HFFc6 (cell line): ENCODE measurements around the gene MFSD8. TPM values are rescaled to one million over a fixed set of nuclear protein-coding genes. Genes with fewer than 3 reads are reported as not detected.

Experiments
- DNase-seq: peaks from one replicate; pipeline ENCODE4 v3.0.0-alpha.2; 2018
- H3K27ac Mint-ChIP-seq: 2 replicates; pipeline ENCODE4 v1.8.0; 2020; ENCODE audit warnings: mild to moderate bottlenecking, mixed read lengths
- H3K27me3 Mint-ChIP-seq: 2 replicates; pipeline ENCODE4 v1.8.0; 2021; ENCODE audit warnings: mild to moderate bottlenecking, moderate library complexity, mixed read lengths; ENCODE audit not compliant: insufficient read depth
- H3K36me3 Mint-ChIP-seq: 2 replicates; pipeline ENCODE4 v1.8.0; 2021; ENCODE audit warnings: low read depth, mixed read lengths
- H3K4me1 Mint-ChIP-seq: 2 replicates; pipeline ENCODE4 v1.8.0; 2020; ENCODE audit warnings: low read depth, mixed read lengths
- H3K4me3 Mint-ChIP-seq: 2 replicates; pipeline ENCODE4 v1.8.0; 2020; ENCODE audit warnings: mild to moderate bottlenecking, moderate library complexity, mixed read lengths
- H3K9me3 Mint-ChIP-seq: 2 replicates; pipeline ENCODE4 v1.8.0; 2020; ENCODE audit warnings: mild to moderate bottlenecking, mixed read lengths
- total RNA-seq, 6 experiments: library from RNA; stranded (reverse); fragmentation: NEBNext Ultra II Directional; extraction: Animal tissue kit (Norgen Biotek cat#: 25700); gene quantifications; 2 replicates in 1 of 6; 3 replicates in 5 of 6; pipeline ENCODE4 v1.2.3, GENCODE V29; 2021
- TF ChIP-seq, protein P1 (sequence below): fragments of 200-600 bp; sonication (generic); IDR thresholded peaks from 2 replicates; pipeline ENCODE4 v1.5.0; 2021; ENCODE audit warnings: antibody characterized with exemption, mild to moderate bottlenecking

MFSD8 gene
- total RNA-seq, 6 experiments from 2014 or later = 14.6 to 18.9 (median 17.4) TPM

GRCh38 chr4:127995776-127996175, 30.8 kb upstream of the MFSD8 start:
- peak; percentile 74 for DNase-seq
- Mint-ChIP-seq H3K9me3 (peaks cover 16% of the 10 kb centered on the region), H3K36me3 (peaks cover 37% of the 10 kb centered on the region), H3K27me3 (no peaks in the 10 kb centered on the region; the same call in 1 of the 2 replicates), H3K27ac (peak overlapping the region; percentile 72), H3K4me3 (no peak overlapping the region), H3K4me1 (peaks cover 33% of the 10 kb centered on the region)
- TF ChIP-seq, protein P1, sequence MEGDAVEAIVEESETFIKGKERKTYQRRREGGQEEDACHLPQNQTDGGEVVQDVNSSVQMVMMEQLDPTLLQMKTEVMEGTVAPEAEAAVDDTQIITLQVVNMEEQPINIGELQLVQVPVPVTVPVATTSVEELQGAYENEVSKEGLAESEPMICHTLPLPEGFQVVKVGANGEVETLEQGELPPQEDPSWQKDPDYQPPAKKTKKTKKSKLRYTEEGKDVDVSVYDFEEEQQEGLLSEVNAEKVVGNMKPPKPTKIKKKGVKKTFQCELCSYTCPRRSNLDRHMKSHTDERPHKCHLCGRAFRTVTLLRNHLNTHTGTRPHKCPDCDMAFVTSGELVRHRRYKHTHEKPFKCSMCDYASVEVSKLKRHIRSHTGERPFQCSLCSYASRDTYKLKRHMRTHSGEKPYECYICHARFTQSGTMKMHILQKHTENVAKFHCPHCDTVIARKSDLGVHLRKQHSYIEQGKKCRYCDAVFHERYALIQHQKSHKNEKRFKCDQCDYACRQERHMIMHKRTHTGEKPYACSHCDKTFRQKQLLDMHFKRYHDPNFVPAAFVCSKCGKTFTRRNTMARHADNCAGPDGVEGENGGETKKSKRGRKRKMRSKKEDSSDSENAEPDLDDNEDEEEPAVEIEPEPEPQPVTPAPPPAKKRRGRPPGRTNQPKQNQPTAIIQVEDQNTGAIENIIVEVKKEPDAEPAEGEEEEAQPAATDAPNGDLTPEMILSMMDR = no peak

DNA sequence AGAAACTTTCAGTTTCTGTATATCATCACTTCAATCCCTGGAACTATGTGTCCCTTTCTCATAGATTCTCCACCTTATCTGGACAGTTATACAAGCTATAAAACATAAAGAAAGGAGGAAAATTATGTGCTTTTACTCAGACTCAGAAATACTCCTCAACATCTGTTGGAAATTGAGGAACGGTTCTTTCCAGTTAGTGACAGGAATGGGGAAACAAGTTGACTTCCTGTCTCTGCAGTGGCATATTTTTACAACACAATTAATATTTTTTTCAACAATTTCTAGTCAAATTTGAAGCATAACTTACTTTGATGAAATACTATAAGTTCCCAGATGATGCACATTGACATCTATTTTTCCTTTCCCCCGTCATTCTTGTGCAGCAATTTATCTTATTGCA, 28.2 kb upstream of the MFSD8 start:
- TF ChIP-seq, protein P1 = no peak
- Mint-ChIP-seq H3K27ac (peak overlapping the region; percentile 72), H3K9me3 (peaks cover 8% of the 10 kb centered on the region), H3K36me3 (peaks cover 24% of the 10 kb centered on the region), H3K4me1 (peaks cover 33% of the 10 kb centered on the region), H3K27me3 (no peaks in the 10 kb centered on the region; the same call in 1 of the 2 replicates), H3K4me3 (peak overlapping the region; percentile 71)
- DNase-seq = no peak

- Mint-ChIP-seq H3K36me3 (no peaks in the 10 kb centered on the region), H3K27me3 (no peaks in the 10 kb centered on the region), H3K9me3 (no peaks in the 10 kb centered on the region), H3K27ac (no peak overlapping the region), H3K4me1 (peaks cover 11% of the 10 kb centered on the region; the same call in 1 of the 2 replicates), H3K4me3 (no peak overlapping the region)
- DNase-seq = no peak
- TF ChIP-seq, protein P1 = no peak
Measured at GRCh38 chr4:127988638-127989037, 23.7 kb upstream of the MFSD8 start.

DNA sequence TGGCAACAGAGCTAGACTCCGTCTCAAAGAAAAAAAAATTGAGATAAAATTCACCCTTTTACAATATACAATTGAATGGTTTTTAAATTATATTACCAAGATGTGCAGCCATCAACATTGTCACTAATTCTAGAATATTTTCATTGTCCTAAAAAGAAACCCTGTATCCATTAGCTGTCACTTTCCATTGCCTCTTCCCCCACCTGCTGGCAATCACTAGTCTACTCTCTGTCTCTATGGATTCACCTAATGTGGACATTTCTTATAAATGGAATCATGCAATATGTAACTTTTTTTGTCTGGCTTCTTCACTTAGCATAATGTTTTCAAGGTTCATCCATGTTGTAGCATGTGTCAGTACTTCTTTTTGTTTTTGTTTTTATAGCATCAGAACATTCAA, 21.0 kb upstream of the MFSD8 start:
- H3K27ac Mint-ChIP-seq = no peak overlapping the region
- no peaks in the 10 kb centered on the region for H3K36me3 Mint-ChIP-seq
- no peak for DNase-seq
- TF ChIP-seq, protein P1 = no peak
- H3K4me1 Mint-ChIP-seq = no peaks in the 10 kb centered on the region
- no peaks in the 10 kb centered on the region for H3K27me3 Mint-ChIP-seq
- H3K9me3 Mint-ChIP-seq = no peaks in the 10 kb centered on the region
- H3K4me3 Mint-ChIP-seq = no peak overlapping the region

DNA sequence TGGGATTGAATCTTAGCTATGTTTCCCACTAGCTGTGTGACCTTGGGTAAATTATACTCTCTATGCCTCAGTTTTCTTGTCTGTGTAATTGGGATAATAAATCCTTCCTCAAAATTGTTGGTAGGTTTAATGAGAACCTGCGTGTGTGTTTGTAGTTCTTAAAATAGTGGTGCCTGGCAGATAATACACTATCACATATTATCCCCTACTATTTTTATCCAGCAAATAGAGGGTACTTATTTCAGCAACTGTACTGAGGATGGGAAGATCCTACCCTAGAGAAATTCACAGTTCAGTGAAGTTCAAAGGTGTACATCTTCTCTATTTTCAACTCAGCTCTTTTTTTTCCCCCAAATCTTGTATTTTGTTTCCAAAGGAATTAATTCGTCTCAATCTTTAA, 17.5 kb upstream of the MFSD8 start:
- Mint-ChIP-seq H3K9me3 (no peaks in the 10 kb centered on the region), H3K27ac (no peak overlapping the region), H3K36me3 (no peaks in the 10 kb centered on the region), H3K27me3 (no peaks in the 10 kb centered on the region), H3K4me1 (no peaks in the 10 kb centered on the region), H3K4me3 (no peak overlapping the region)
- TF ChIP-seq, protein P1 = no peak
- no peak for DNase-seq

GRCh38 chr4:127978930-127979329, 14.0 kb upstream of the MFSD8 start:
- no peak for DNase-seq
- H3K4me3 Mint-ChIP-seq = no peak overlapping the region
- H3K27me3 Mint-ChIP-seq = no peaks in the 10 kb centered on the region
- TF ChIP-seq, protein P1 = no peak
- no peaks in the 10 kb centered on the region for H3K9me3 Mint-ChIP-seq
- H3K27ac Mint-ChIP-seq = no peak overlapping the region
- peaks cover 7% of the 10 kb centered on the region for H3K4me1 Mint-ChIP-seq
- H3K36me3 Mint-ChIP-seq = peaks cover 5% of the 10 kb centered on the region
